CD4-positive, alpha-beta T cell treated with Interleukin-17A for 1 hour (primary cell): ENCODE results near the gene FARP1.

Experiments used
- DNase-seq: peaks from one replicate; pipeline ENCODE4 v3.0.0-alpha.2; 2020

The FARP1 gene

DNA sequence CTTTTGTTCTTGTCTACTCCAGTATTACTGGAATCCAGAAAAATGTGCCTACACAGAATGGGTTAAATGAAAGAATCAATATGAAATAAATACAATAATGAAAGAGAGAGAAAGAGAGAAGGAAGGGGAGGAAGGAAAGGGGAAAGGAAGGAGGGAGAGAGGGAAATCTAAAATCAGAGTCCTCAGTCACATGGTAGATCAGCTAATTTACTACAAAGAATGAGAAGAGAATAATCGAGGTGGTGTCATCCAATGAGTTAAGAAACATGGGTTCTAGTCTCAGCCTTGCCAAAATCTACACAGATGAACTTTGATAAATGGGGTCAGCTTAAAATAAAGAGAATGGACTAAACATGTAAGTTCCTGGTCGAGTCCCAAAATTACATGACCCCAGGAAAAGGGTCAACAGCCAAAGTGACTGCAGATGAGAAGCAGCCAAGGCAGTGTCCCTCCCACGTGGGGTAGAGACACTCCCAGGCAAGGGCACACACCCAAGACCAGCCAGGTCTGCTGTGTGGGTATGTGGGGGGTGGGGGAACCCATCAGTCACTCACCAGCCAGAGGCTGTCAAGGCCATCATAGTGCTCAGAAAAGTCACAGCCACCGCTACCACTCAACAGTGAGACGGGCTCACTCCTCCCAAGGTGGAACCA is 330.4 kb downstream of the FARP1 start:
- DNase-seq: no peak

DNA sequence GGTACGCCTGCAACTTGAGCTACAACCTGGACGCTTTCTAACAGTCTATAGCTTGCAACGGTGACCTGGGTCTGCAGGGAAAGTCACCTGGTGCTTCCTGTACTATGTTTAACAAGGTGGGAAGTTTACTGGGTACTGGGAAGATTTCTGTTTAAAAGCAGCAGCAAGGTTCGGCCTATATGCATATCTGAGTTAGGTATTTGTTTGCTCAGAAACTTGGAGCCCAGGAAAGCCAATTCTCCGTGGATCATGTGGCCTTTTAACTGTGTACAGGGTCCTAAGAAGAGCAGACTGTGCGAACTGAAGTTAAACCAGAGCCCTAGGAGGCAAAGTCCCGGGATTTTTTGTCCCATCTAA is 330.9 kb downstream of the FARP1 start:
- DNase-seq: no peak

DNA sequence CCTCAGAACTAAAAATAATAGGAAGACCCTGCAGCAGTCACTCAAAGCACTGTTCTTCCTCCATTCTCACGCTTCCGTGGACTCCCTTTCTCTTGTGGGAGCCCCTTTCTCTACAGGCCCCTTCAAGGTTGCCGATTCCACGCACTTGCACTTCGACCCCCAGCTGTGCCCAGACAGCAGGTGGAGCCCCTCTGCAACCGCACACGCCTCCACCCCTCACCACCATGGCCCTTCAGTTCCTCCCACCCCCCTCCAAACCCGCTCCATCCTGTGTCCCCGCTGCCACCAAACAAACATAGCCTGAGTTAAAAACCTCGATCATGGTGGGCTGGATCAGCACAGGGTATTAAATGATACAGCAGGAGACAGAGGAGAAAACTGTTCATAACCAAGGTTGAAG is 331.4 kb downstream of the FARP1 start:
- DNase-seq: no peak

DNA sequence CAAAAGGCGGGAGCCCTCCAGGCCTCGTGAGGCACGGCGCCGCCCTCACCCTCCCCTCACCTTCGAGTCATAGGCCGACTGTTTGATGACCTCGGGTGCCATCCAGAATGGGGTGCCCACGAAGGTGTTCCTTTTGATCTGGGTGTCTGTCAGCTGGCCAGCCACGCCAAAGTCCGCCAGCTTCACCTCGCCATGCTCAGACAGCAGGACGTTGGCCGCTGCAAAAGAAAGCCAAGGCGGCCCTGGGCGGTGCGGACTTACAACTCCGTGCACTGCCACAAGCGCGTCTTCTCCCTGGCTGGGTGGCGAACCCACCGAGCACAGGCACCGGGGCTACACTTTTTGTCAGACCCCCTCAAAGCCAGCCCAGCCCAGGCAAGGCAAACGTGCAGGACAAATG is 331.9 kb downstream of the FARP1 start:
- DNase-seq: no peak

DNA sequence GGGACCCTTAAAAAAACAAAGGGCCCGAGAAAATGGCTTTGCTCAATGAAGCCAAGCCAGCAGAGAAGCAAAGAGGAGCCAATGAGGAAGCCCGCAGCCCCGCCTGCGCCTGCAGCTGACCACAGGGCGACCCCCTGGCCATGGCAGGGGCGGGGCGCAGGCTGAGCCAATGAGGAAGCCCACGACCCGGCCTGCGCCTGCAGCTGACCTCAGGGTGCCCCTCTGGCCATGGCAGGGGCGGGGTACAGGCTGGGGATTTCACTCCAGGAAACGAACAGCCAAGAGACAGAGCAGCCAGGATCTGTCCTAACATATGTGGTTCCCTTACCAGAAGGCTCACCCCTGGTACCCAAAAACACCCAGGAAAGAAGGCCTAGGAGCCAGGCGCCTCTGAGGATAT is 332.6 kb downstream of the FARP1 start:
- DNase-seq: no peak

DNA sequence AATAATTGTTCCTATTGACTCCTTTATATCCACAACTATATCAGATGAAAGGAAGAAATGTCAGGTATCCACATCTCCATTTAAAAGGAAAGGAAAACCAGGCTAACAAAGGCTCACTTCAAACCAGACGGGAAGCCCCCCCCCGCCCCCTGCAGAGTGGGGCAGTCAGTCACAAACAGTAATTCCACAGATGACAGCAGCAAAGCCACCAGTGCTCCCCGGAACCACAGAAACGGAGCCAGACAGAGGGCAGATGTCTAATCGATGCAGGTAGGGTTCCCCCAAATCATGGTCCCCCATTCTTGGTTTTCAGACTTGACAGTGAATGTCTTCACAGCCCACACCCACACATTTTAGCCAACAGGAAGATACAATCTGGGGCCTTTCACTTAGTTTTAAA is 333.2 kb downstream of the FARP1 start:
- no peak for DNase-seq

DNA sequence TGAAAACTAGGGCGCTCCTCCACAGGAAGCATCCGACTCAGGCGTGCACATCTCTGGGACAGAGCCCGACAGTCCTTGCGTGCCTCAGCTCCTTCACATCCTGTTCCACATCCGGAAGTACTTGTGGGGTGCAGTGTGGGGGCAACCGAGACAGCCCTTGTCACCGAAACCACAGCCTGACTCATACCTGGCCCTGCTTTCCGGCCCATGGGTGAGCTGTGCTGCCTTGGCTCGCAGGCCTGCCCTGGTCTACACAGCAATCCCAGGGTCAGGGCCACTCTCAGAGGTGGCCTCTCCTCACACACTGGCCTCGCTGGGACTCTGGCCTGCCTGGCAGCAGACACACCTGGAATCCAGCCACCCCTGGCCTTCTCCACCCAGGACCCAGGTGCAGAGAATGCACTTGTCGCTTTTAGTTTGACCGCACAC is 333.7 kb downstream of the FARP1 start:
- peak; percentile 88 for DNase-seq

DNA sequence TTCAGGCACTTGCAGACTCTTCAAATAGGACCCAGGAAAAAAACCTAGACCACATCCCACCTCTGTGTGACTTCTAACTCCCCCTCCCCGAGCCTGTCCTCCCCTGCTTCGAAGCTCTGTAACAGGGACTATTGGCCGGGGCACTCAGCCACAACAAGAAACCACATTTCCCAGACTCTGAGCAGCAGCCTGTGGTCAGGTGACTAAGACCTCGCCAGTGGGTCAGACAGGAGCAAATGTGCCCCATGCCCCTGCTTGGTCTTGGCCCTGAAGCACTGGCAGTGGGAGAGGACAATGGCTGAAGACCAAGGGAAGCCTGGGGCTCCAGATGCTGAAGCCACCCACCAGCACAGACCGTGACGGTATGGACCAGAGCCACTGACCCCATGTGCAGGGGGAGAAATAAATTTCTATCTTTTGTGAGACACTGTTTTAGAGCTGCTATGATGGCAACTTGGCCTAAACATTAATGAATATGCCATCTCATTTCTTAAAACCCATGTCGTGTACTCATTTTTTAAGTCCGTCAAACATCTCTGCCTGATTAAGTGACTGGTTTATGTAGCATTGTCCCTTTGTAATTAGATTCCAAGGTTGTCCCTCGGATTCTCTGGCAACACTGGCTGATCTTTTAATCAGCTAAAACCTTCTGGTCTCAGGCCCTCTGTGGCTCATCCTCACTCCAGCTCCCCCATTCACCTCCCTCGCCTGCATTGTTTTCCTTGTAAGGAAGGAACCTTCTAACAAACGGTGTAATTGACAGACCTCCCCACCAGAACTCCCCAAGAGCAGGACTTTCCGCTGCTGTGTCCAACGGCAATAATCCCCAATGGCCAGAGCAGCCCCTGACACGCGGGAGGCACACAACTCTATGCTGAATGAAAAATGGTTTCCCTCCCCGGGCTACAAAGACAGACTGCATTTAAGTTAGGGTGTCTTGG is 335.6 kb downstream of the FARP1 start:
- peak; percentile 25 for DNase-seq

DNA sequence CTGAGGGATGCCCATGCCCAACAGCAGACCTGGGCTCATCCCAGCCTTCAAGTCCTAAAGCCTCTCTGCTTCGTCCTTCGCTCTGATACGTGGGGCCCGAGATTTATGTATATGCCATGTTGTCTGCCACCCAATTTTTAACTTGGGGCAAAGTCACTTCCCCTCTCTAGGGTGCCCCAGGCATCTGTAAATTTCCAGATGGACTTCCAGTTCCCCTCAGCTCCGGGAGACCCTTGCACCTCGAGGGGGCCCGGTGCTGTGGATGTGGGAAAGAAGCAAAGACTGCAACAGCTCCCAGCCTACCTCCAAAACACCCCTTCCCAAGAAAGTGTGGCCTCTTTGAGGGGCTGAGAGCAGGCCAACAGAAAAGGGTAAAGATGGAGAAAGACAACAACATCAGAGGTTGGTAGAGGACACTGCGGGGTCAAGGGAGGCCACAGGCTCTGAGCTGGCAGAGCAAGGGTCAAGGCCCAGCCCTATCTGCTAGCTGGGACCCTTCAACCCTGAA is 336.7 kb downstream of the FARP1 start:
- DNase-seq: no peak

DNA sequence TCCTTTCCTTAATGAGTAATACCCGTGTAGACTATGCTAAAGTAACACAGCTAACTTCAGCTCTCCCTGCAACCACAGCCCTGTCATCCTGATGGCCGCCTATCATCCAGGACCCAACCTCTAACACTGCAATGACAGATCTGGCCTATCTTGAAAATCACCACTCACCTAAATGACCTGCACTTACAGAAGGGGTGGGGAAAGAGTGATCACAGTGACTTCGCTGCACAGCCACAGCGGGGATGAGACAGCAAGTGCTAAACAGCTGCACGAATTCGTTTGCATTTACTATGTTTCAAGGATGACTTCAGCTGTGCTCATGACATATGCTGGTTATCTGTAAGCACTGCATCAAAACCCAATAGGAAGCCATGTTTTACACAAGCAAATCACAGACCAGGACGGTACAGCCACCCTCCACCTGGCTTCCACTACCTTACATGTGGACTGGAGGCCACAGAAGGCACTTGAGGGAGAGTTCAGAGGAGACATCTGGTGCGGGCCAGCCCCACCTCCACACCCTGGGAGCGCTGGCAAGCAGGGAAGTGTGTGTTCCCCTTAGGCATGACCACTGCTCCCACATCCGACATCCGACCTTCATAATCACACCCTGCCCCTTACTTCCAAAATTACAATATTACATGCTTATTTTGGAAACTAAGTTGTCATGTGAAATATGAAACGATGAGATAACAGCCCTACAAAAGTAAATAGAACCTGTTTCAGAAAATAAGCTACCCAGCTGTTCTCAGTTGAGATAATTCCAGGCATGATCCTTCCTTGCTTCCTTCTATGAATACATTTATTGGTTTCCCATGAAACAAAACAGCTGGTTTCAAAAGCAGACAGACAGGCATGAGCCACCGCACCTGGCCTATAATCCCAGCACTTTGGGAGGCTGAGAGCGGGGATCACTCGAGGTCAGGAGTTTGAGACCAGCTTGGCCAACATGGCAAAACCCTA is 338.3 kb downstream of the FARP1 start:
- DNase-seq: no peak

DNA sequence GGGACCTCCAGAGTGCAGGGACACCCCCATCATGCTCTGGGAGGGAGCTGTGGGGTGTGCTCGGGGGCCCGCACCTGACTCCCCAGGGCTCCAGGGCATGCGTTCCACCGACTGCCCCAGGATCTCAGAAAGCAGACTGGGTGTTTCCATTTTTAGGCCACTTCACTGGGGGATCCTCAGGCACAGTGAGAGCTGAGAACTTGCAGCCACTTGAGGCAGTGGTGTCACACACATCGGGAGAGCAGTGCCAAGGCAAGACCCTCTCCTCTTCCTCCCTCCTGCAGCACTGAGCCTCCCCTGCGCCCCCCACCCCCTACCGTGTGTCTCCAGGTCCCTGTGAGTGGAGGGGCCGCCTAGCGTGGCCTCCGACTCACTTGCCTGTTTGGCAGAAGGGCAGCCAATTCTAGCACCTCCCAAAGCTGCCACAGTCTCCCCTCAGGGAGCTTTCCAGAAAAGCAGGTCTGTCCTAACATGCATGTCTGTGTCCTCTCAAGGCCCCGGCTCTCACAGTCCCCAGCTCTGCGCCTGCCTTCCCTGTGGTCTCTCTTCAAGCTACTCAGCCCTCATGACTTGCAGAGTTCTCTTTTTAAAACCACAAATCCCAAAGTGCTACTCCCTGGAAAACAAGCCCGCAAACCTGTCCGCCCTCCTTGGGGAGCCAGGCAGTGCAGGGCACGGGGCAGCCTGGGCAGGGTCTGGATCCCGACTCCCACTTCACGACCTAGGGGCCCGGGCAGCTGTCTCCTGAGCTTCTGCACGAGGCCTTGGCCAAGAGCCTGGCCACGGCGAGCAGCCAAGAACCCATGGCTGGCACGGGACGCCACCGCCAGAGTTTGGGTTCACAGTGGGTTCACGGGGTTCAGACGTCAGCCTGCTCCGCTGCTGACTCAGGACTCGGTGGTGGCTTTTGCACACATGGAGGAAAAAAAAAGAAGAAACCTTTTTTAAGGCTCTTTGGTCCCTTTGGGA is 339.9 kb downstream of the FARP1 start:
- DNase-seq: no peak

DNA sequence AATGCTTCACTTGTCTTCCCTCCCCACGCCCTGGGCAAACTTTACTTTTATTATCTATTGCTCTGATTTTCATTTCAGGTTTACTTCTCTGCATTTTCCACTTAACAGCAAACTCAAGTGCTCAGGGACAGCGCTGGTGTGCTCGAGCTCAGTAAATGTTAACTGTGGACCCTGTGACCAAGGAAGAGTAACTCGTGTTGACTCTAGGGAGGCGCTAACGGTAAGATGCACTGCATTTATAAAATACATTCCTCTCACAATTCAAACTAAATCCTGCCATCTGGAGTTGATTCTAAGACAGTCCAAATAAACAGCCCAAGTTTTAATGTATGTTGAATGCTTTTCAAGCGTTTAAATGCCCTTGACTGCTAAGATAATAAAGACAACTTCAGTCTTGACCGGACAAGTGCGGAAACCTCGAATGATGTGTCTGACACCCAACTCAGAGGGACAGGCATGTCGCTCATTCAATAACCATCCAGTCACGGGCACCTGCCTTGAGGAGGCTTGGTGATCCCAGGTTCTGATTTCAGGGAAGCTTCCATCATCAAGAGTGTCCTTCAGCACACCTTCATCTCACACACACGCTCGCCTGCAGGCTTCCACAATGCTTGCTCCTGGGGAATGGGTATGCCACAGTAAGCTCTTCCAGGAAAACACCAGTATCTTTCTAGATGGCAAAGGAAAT is 340.9 kb downstream of the FARP1 start:
- DNase-seq: no peak

DNA sequence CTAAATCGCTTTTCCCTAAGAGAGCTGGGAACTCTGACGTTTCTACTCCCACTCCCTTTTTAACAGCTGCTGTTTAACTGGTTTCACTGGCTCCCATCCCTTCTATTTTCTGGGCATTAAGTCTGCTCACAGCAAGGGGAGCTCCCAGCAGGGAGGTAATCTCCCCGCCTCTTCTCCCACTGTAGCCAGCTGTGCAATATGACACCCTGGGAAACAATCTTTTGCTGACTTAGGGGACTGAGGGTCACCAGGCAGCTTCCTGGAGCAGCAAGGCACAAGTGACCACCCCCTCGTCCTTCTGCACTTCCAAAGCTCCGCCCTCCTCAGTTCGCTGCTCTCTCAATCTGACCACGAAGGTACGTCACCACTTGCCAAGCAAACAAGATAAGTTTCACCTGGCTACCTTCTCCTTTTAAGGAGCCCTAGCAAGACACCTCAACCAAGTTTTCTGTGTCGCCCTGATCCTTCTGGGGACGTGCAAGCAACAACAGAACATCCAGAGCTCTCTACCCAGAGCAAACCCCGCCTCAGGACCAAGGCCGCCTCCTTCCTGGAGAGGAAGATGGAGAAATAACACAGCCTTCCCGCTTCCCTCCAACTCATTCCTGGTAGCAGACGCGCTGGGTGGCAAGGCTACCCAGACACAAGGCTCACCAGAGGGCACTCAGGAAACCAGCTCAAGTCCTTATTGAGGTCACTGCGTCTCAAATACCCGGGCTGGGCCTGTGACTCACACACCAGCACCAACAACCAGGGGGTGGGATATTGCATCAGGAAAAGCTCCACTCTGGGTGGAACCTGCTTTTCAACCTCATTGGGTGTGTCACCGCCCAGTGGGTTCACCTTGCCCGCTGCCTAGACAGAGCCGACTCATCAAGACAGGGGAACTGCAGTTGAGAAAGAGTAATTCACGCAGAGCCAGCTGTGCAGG is 341.7 kb downstream of the FARP1 start:
- peak; percentile 71 for DNase-seq

DNA sequence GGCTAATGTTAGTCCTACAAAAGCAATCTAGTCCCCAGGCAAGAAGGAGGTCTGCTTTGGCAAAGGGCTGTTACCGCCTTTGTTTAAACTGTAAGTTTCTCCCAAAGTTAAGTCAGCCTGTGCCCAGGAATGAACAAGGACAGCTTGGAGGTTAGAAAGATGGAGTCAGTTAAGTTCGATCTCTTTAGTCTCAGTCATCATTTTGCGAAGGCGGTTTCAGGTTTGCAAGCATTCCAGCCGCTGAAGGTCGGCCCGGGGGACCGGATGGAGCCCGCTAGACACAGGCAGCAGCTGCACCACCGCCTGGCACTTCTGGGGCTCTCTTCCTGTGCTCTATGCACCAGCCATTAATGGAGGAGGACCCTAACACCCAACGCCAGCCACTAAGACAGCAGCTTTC is 342.7 kb downstream of the FARP1 start:
- DNase-seq: no peak

DNA sequence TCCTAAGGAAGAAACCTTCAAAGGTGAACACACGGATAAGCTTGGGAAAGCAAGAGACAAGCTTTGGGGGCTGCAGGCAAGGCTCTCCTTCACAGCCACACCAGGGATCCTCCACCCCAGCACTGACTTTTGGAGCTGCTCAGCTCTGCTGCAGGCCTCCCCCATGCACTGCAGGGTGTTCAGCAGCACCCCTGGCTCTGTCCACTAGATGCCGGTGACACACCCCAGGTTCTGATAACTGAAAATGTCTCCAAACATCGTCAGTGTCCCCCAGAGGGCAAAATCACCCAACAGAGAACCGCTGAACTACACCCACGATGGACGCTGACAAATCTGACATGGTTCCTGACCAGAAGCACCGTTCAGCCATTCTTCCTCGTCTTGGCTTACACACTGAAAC is 343.5 kb downstream of the FARP1 start:
- DNase-seq: no peak

DNA sequence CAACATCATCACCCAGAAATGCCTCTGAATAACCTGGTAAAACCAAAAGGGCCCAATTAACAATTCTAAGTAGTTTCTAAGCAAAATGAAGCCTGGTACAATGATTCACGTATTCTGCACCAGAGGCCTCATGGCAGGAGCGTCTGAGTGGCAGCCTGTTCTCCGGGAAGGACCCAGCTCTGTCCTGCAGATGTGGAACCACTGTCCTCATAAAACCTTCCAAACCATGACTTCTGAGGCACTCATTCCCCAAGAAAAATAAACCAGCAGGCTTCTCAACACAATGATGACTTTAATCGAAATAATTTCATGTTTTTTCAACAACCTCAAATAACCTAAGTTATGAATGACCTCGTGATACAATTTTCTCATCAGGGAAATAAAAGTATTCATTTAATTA is 344.1 kb downstream of the FARP1 start:
- DNase-seq: no peak

DNA sequence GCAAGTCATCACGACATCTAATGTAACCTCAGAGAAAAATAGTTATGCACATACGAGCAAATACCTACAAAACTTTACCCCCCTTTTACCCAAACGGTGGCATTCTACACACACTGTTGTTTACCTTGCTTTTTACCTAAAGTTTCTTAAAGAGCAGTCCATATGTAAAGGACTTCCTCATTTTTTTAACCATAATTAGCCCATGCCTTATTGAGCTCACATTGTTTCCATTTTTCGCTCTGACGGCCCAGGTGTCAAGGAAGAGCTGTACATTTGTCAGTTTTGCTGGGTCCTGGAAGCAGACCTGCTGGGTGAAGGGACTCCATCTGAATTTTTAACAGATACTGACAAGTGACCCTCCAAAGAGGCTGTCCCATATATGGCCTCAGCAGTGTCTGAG is 344.6 kb downstream of the FARP1 start:
- DNase-seq: no peak

DNA sequence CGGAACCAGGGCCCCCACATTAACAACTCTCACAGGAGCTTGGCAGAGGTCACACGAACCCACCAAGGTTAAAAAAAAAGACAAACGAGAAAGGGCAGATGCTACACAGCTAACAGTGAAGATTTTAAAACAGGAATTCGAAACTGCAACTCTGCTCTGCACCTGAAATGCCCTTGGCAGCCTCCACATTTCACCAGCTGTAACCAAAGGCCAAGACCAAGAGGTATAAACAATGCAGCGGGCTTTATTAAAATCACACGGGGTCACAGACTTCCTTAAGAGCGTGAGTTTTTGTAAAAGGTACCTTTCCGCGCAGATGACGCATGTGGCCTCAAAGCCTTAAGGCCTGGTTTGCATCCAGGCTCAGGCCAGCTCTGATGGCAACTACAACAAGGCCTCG is 345.8 kb downstream of the FARP1 start:
- DNase-seq: no peak

DNA sequence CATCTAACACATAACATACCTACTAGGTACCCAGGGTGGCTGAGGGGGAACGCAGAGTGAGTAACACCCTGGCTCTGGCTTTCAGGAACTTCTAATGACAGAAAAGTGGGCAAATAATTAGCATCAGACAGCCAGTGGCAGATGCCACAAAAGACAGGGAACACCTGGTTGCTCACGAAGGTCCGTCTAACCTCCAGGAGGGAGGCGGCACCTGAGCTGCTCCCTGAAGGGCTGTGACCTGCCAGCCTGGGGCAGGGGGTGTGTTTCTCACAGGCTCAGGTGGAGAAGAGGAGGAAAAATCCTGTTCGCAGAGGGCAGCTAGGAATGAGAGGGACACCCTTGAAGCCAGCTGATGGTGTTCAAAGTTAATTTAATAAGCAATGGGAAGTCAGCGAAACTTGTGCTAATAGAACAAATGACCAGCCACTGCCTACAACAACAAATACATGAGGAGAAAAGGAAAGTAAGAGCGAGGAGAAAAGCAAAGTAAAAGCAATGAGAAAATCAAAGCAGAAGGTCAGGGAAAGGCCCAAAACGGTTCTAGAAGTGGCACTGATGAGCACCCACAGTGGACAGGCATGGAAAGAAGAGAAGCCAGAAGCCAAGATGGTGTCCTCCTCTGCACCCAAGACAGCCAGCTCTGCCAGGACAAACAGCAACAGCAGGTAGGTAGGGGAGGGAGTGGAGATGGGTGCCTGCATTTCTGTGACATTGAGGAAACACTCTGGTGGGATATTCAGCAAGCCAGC is 346.7 kb downstream of the FARP1 start:
- DNase-seq: no peak
